Activated CD8-positive, alpha-beta T cell treated with anti-CD3 and anti-CD28 coated beads, Interleukin-2, amount 10 ng/mL, durations not matched to agents 7 days and 5 days (primary cell): ENCODE results near the gene PLK3. TPM values are rescaled to one million over a fixed set of nuclear protein-coding genes. Genes with fewer than 3 reads are reported as not detected.
A peak's percentile ranks its signal among the peaks of the same experiment; 100 is the strongest.
"Not testable (repeated sequence)": the region's sequence is repeated elsewhere in the genome, so short reads cannot be mapped to it uniquely, and the experiment has no call there.

ENCODE experiments used
- ATAC-seq: fragments of 150-1000 bp; cut with Tn5 transposase; one replicate; pipeline ENCODE4 v1.10.0; 2021; ENCODE audit warnings: moderate library complexity
- CTCF ChIA-PET: fragments of 350-600 bp; sonication (Branson Sonifier 250); formaldehyde crosslinking; loops from one replicate; lab custom pipeline; 2021; ENCODE audit warnings: antibody characterized with exemption; lab: Charles Lee
- POLR2A ChIA-PET: fragments of 350-600 bp; sonication (Branson Sonifier 250); formaldehyde crosslinking; loops from one replicate; lab custom pipeline; 2021; ENCODE audit warnings: antibody characterized with exemption; lab: Charles Lee
- DNase-seq: peaks from one replicate; pipeline ENCODE4 v3.0.0-alpha.2; 2020
- H3K27ac Mint-ChIP-seq: one replicate; pipeline ENCODE4 v1.8.0; 2021; ENCODE audit warnings: mild to moderate bottlenecking, mixed read lengths
- H3K27me3 Mint-ChIP-seq: one replicate; pipeline ENCODE4 v1.8.0; 2021; ENCODE audit warnings: low read depth, mixed read lengths
- H3K36me3 Mint-ChIP-seq: one replicate; pipeline ENCODE4 v1.8.0; 2021; ENCODE audit warnings: low read depth, mixed read lengths
- H3K4me1 Mint-ChIP-seq: one replicate; pipeline ENCODE4 v1.8.0; 2021; ENCODE audit warnings: low read depth, mixed read lengths
- H3K4me3 Mint-ChIP-seq: one replicate; pipeline ENCODE4 v1.8.0; 2021; ENCODE audit warnings: mild to moderate bottlenecking, mixed read lengths
- H3K9me3 Mint-ChIP-seq: one replicate; pipeline ENCODE4 v1.8.0; 2022; ENCODE audit warnings: mixed read lengths; ENCODE audit not compliant: insufficient read depth
- total RNA-seq, 2 experiments: library from RNA; stranded (reverse); gene quantifications; one replicate each; pipeline ENCODE4 v1.2.3, GENCODE V29; 2021

Gene PLK3
- total RNA-seq, 2 experiments from 2014 or later, result 64.8 to 68.0 TPM

- H3K9me3 Mint-ChIP-seq, result no peaks in the 10 kb centered on the region
- H3K4me3 Mint-ChIP-seq, result peak overlapping the region; percentile 18
- peaks cover 87% of the 10 kb centered on the region for H3K4me1 Mint-ChIP-seq
- no peaks in the 10 kb centered on the region for H3K27me3 Mint-ChIP-seq
- peak overlapping the region; percentile 100 for H3K27ac Mint-ChIP-seq
- no peak for DNase-seq
- ChIA-PET CTCF (interaction anchor here (1.2 to 4.1 kb wide), 11 partner anchors 9 to 201 kb away, joined by 3 to 66 read pairs (median 8); partner anchors contain the start of genes HECTD3, PLK3, RNU5D-1 and UROD), POLR2A (interaction anchor here (0.5 to 16.7 kb wide), 17 partner anchors 10 to 529 kb away, joined by 3 to 713 read pairs (median 8); partner anchors contain the start of genes EIF2B3, HECTD3, KIF2C and PLK3)
- no peak for ATAC-seq
- H3K36me3 Mint-ChIP-seq, result peaks cover 57% of the 10 kb centered on the region
These were observed 10.1 kb downstream of the PLK3 start for GRCh38 chr1:44810101-44810761.

- peak overlapping the region; percentile 100 for H3K27ac Mint-ChIP-seq
- not testable (repeated sequence) for H3K4me3 Mint-ChIP-seq
These were observed 10.6 kb downstream of the PLK3 start for GRCh38 chr1:44810762-44811105.

GRCh38 chr1:44811234-44811633, 11.1 kb downstream of the PLK3 start:
- no peak for ATAC-seq
- H3K9me3 Mint-ChIP-seq, result no peaks in the 10 kb centered on the region
- H3K36me3 Mint-ChIP-seq, result peaks cover 55% of the 10 kb centered on the region
- CTCF ChIA-PET, result interaction anchor here (1.0 to 4.1 kb wide), 3 partner anchors 8 to 25 kb away, joined by 3 to 66 read pairs (median 34); partner anchors contain the start of gene PLK3
- peaks cover 81% of the 10 kb centered on the region for H3K4me1 Mint-ChIP-seq
- H3K27me3 Mint-ChIP-seq, result no peaks in the 10 kb centered on the region
- H3K4me3 Mint-ChIP-seq, result no peak overlapping the region
- POLR2A ChIA-PET, result interaction anchor here (0.7 to 16.7 kb wide), 5 partner anchors 9 to 90 kb away, joined by 3 to 713 read pairs (median 41); partner anchors contain the start of gene PLK3
- peak overlapping the region; percentile 100 for H3K27ac Mint-ChIP-seq
- DNase-seq, result no peak

More at GRCh38 chr1:44810762-44811105, 10.6 kb downstream of the PLK3 start:
- not testable (repeated sequence) for DNase-seq, H3K27me3 Mint-ChIP-seq, H3K9me3 Mint-ChIP-seq, ATAC-seq
- ChIA-PET POLR2A (interaction anchor here (0.7 to 16.7 kb wide), 6 partner anchors 10 to 89 kb away, joined by 4 to 713 read pairs (median 90); partner anchors contain the start of genes PLK3 and RPS8), CTCF (interaction anchor here (3.4 to 4.1 kb wide), 2 partner anchors 9 to 10 kb away, joined by 34 to 66 read pairs; partner anchors contain the start of gene PLK3)
- Mint-ChIP-seq H3K4me1 (peaks cover 83% of the 10 kb centered on the region), H3K36me3 (peaks cover 55% of the 10 kb centered on the region)

- Mint-ChIP-seq H3K27me3 (no peaks in the 10 kb centered on the region), H3K4me1 (peaks cover 70% of the 10 kb centered on the region), H3K9me3 (no peaks in the 10 kb centered on the region), H3K36me3 (peaks cover 40% of the 10 kb centered on the region), H3K4me3 (peak overlapping the region; percentile 84), H3K27ac (peak overlapping the region; percentile 100)
- DNase-seq, result no peak
- ChIA-PET POLR2A (interaction anchor here (0.6 to 16.7 kb wide), 14 partner anchors 7 to 490 kb away, joined by 3 to 713 read pairs (median 8); partner anchors contain the start of genes PLK3, RNU5D-1 and RPS8), CTCF (interaction anchor here (1.3 to 4.0 kb wide), 5 partner anchors 8 to 68 kb away, joined by 3 to 34 read pairs (median 6); partner anchors contain the start of gene PLK3)
- ATAC-seq, result no peak
These were observed 12.8 kb downstream of the PLK3 start for GRCh38 chr1:44812822-44813543.

- not testable (repeated sequence) for DNase-seq, H3K9me3 Mint-ChIP-seq, H3K27me3 Mint-ChIP-seq, H3K27ac Mint-ChIP-seq, ATAC-seq
- CTCF ChIA-PET, result interaction anchor here (4.0 kb wide), 1 partner anchor 16 kb away, joined by 34 read pairs; the partner anchor contains the start of gene PLK3
- Mint-ChIP-seq H3K36me3 (peaks cover 20% of the 10 kb centered on the region), H3K4me3 (peak overlapping the region; percentile 84), H3K4me1 (peaks cover 65% of the 10 kb centered on the region)
- POLR2A ChIA-PET, result interaction anchor here (0.7 to 10.0 kb wide), 2 partner anchors 16 to 85 kb away, joined by 3 to 229 read pairs; partner anchors contain the start of genes PLK3 and RNU5D-1
These were observed 15.7 kb downstream of the PLK3 start for GRCh38 chr1:44815926-44816325.

GRCh38 chr1:44817307-44817706, 17.1 kb downstream of the PLK3 start:
- peak overlapping the region; percentile 16 for H3K4me3 Mint-ChIP-seq
- ChIA-PET POLR2A (interaction anchor here (0.5 to 16.3 kb wide), 5 partner anchors 13 to 195 kb away, joined by 3 to 713 read pairs (median 3); partner anchors contain the start of genes BTBD19, DYNLT4, PLK3 and RNU5D-1), CTCF (interaction anchor here (1.3 to 4.8 kb wide), 4 partner anchors 17 to 86 kb away, joined by 3 to 46 read pairs (median 15); partner anchors contain the start of genes PLK3 and RNU5D-1)
- no peak for ATAC-seq
- H3K4me1 Mint-ChIP-seq, result peaks cover 61% of the 10 kb centered on the region
- peaks cover 17% of the 10 kb centered on the region for H3K36me3 Mint-ChIP-seq
- no peaks in the 10 kb centered on the region for H3K9me3 Mint-ChIP-seq
- H3K27me3 Mint-ChIP-seq, result no peaks in the 10 kb centered on the region
- DNase-seq, result no peak
- peak overlapping the region; percentile 40 for H3K27ac Mint-ChIP-seq

- H3K4me1 Mint-ChIP-seq, result peaks cover 61% of the 10 kb centered on the region
- peak overlapping the region; percentile 92 for H3K4me3 Mint-ChIP-seq
- ChIA-PET CTCF (interaction anchor here (1.0 to 4.8 kb wide), 8 partner anchors 8 to 96 kb away, joined by 3 to 46 read pairs (median 6); partner anchors contain the start of genes DYNLT4, PLK3 and RNU5D-1), POLR2A (interaction anchor here (0.5 to 16.3 kb wide), 5 partner anchors 14 to 194 kb away, joined by 3 to 713 read pairs (median 44); partner anchors contain the start of genes BTBD19, DYNLT4, PLK3 and RNU5D-1)
- H3K27me3 Mint-ChIP-seq, result no peaks in the 10 kb centered on the region
- no peaks in the 10 kb centered on the region for H3K9me3 Mint-ChIP-seq
- H3K27ac Mint-ChIP-seq, result peak overlapping the region; percentile 66
- DNase-seq, result no peak
- no peak for ATAC-seq
- H3K36me3 Mint-ChIP-seq, result peaks cover 17% of the 10 kb centered on the region
These were observed 17.8 kb downstream of the PLK3 start for GRCh38 chr1:44817771-44818495.

- DNase-seq, result no peak
- Mint-ChIP-seq H3K27ac (peak overlapping the region; percentile 100), H3K4me1 (peaks cover 55% of the 10 kb centered on the region), H3K27me3 (no peaks in the 10 kb centered on the region), H3K9me3 (no peaks in the 10 kb centered on the region), H3K4me3 (peak overlapping the region; percentile 92), H3K36me3 (peaks cover 11% of the 10 kb centered on the region)
- CTCF ChIA-PET, result interaction anchor here (0.7 to 4.8 kb wide), 15 partner anchors 9 to 191 kb away, joined by 3 to 46 read pairs (median 4); partner anchors contain the start of genes DYNLT4, PLK3 and RNU5D-1
- POLR2A ChIA-PET, result interaction anchor here (0.6 to 16.3 kb wide), 39 partner anchors 8 to 766 kb away, joined by 3 to 713 read pairs (median 5); partner anchors contain the start of genes BEST4, BTBD19, DYNLT4 and EIF2B3
- no peak for ATAC-seq
These were observed 19.0 kb downstream of the PLK3 start for GRCh38 chr1:44819196-44819607.

- ChIA-PET POLR2A (interaction anchor here (0.6 to 16.3 kb wide), 43 partner anchors 8 to 765 kb away, joined by 3 to 713 read pairs (median 5); partner anchors contain the start of genes BEST4, BTBD19, DYNLT4 and EIF2B3), CTCF (interaction anchor here (0.7 to 4.8 kb wide), 17 partner anchors 10 to 192 kb away, joined by 3 to 46 read pairs (median 4); partner anchors contain the start of genes HECTD3, PLK3, RNU5D-1 and UROD)
- no peaks in the 10 kb centered on the region for H3K9me3 Mint-ChIP-seq
- H3K4me3 Mint-ChIP-seq, result peak overlapping the region; percentile 92
- no peaks in the 10 kb centered on the region for H3K27me3 Mint-ChIP-seq
- peaks cover 51% of the 10 kb centered on the region for H3K4me1 Mint-ChIP-seq
- H3K27ac Mint-ChIP-seq, result peak overlapping the region; percentile 100
- H3K36me3 Mint-ChIP-seq, result peaks cover 10% of the 10 kb centered on the region
- DNase-seq, result peak; percentile 92
- ATAC-seq, result peak; percentile 92
These were observed 19.6 kb downstream of the PLK3 start for GRCh38 chr1:44819608-44820327.
